ENCODE data around the gene TMEM45B. TPM values are rescaled to one million over a fixed set of nuclear protein-coding genes. Genes with fewer than 3 reads are reported as not detected.

Gene TMEM45B
- total RNA-seq = 0.12 TPM in 1 of 2 replicates, not detected in the other

DNA sequence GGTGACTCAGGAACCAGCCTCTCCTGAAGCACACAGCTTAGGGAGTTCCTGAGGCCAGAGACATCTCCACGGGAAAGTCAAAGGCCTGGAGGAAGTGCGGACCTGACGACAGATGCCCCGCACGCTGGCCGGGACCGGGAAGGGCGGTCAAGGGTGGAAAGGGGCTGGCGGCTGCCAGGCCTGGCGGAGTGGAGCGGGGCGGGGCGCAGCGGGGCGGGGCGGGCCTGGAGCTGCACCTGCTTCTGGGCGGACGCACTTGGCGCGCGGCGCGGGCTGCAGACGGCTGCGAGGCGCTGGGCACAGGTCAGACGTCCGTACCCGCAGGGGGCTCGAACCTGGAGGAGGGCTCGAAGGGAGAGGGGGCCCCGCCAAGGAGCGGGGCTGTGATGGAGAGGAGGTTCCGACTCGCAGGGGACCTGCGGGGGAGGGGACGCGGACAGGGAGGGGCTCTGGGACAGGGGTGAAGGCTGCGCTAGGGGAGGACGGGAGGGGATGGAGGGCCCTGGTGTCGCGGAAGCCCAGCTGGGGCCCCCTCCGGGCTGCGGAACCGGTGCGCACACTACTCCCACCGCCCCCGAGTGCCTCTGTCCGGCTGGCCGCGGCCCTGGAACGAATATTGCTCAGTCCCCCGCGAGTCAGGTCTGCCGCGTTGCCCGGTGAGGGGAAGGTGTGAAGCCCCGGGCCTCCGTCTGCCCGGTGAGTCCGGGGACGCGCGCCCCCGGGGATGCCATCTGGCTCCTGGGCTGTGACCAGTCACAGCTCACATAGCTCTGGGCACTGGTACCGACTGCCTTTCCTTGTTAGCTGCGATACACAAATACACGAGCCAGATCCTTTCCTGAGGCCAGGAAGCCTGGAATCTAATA is at the start of gene TMEM45B:
Gene TMEM45B (plus strand): TSS at position 253 of the 866 bp plus-strand sequence. CDS start 36,635 bp downstream, outside the sequence.

DNA sequence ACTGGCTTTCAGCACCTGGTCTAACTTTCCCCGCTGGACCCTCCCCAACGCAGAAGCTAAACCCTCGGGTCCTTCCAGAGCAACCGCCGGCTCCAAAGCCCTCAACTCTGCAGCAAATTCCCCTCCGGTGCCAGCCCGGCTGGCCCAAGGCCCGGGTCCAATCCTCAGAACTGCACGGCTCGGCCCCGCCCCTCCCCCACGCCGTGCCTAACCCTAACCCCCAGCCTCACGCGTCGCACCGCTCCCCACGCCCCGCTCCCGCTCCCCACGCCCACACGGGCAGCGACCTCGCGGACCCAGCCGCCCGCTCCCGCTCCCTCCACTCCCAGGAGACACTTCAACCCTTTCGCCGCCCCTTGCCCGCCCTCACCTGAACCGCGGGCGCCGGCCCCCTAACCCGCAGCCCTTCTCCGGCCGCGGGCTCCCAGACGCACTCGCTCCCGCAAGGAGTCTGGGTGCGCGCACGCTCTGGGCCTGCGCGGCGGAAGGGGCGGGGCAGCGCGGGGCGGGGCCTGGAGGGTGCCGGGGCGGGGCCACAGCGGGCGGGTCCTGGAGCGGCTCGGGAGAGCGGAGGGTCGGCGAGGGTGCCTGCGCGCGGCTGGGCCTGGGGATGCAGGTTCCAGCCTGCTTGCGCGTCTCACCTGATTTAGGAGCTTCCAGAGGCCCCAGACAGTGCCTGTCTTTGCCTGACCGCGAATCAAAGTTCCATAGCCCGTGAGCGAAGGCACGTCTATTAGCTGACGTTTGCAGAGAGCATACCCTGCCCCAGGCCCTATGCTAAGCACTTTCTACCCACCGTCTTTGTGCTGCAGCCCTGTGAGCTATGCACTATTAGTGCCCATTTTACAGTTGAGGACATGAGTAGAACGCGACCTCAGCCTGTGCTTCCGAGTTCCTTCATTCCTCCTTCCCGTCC is 79.7 kb downstream of the TMEM45B start, which contains the start of gene NFRKB:
Gene NFRKB (minus strand): TSS at position 453 of the 916 bp plus-strand sequence. CDS start 2,729 bp downstream, outside the sequence.

Other genes with a start within 250 kb of the TMEM45B start
- gene NFRKB, start 79.7 kb downstream of the TMEM45B start, total RNA-seq = 15.3 and 16.0 TPM in 2 replicates
- 3.0 and 17.7 TPM in 2 replicates for gene PRDM10, start 187.0 kb downstream of the TMEM45B start, total RNA-seq